HepG2 (cell line): ENCODE measurements around the gene LTA. TPM values are rescaled to one million over a fixed set of nuclear protein-coding genes. Genes with fewer than 3 reads are reported as not detected.
A peak's percentile ranks its signal among the peaks of the same experiment; 100 is the strongest.

ENCODE experiments used
- ATM ChIP-seq: fragments of 450-650 bp; IDR thresholded peaks from 2 replicates; pipeline ENCODE4 v1.7.1; 2017; ENCODE audit warnings: mild to moderate bottlenecking, borderline replicate concordance
- DPF2 ChIP-seq: sonication (generic); formaldehyde crosslinking; IDR thresholded peaks from 2 replicates; pipeline ENCODE4 v1.4.0; 2020; ENCODE audit warnings: mild to moderate bottlenecking, low read depth, missing genetic modification reagents, borderline replicate concordance
- EED ChIP-seq: sonication (generic); formaldehyde crosslinking; IDR thresholded peaks from 2 replicates; pipeline ENCODE4 v1.5.0; 2020; ENCODE audit warnings: mild to moderate bottlenecking, missing genetic modification reagents
- FOXK2 ChIP-seq: fragments of 450-650 bp; IDR thresholded peaks from 2 replicates; pipeline ENCODE4 v1.6.1; 2016
- IKZF4 ChIP-seq: sonication (generic); formaldehyde crosslinking; IDR thresholded peaks from 2 replicates; pipeline ENCODE4 v1.5.1; 2020; ENCODE audit warnings: borderline replicate concordance, mild to moderate bottlenecking, low read depth, missing genetic modification reagents; ENCODE audit errors: not compliant biosample characterization
- ISX ChIP-seq: sonication (generic); formaldehyde crosslinking; conservative IDR thresholded peaks from 2 replicates; pipeline ENCODE4 v1.5.0; 2020; ENCODE audit warnings: missing genetic modification reagents
- KDM2A ChIP-seq: sonication (generic); formaldehyde crosslinking; IDR thresholded peaks from 2 replicates; pipeline ENCODE4 v1.4.0; 2020; ENCODE audit warnings: low read depth, missing genetic modification reagents, borderline replicate concordance
- NFIC ChIP-seq: IDR thresholded peaks from 2 replicates; pipeline ENCODE4 v1.6.1; 2012; ENCODE audit warnings: mild to moderate bottlenecking, low read length, inconsistent platforms
- RFX3 ChIP-seq: IDR thresholded peaks from 2 replicates; pipeline ENCODE4 v1.6.1; 2016; ENCODE audit warnings: missing biosample characterization, missing genetic modification reagents
- SNAPC2 ChIP-seq: sonication (generic); formaldehyde crosslinking; IDR thresholded peaks from 2 replicates; pipeline ENCODE4 v1.8.1; 2022; ENCODE audit warnings: mild to moderate bottlenecking, missing genetic modification reagents
- SOX6 ChIP-seq, 2 experiments: fragments of 450-650 bp in 1 of 2; sonication (generic) in 1 of 2; formaldehyde crosslinking in 1 of 2; IDR thresholded peaks; 2 replicates each; pipeline versions ENCODE4 v1.4.0 to v1.6.1; 2017 to 2020; ENCODE audit warnings: antibody characterized with exemption in 1 of 2, mild to moderate bottlenecking in 1 of 2, missing genetic modification reagents in 1 of 2
- TBP ChIP-seq: sonication (generic); formaldehyde crosslinking; IDR thresholded peaks from 2 replicates; pipeline ENCODE4 v1.5.0; 2020; ENCODE audit warnings: missing genetic modification reagents
- TBX3 ChIP-seq: fragments of 450-650 bp; IDR thresholded peaks from 2 replicates; pipeline ENCODE4 v1.6.1; 2017; ENCODE audit warnings: antibody characterized with exemption, mild to moderate bottlenecking, inconsistent platforms, borderline replicate concordance
- ZC3H13 ChIP-seq: sonication (generic); formaldehyde crosslinking; IDR thresholded peaks from 2 replicates; pipeline ENCODE4 v1.8.1; 2023; ENCODE audit warnings: mild to moderate bottlenecking, missing genetic modification reagents, moderate library complexity
- ZNF124 ChIP-seq: sonication (generic); formaldehyde crosslinking; IDR thresholded peaks from 2 replicates; pipeline ENCODE4 v1.4.0; 2020; ENCODE audit warnings: missing genetic modification reagents
- ZNF205 ChIP-seq: IDR thresholded peaks from 2 replicates; pipeline ENCODE4 v1.6.1; 2018; ENCODE audit warnings: missing biosample characterization, missing genetic modification reagents
- ZNF234 ChIP-seq: sonication (generic); formaldehyde crosslinking; conservative IDR thresholded peaks from 2 replicates; pipeline ENCODE4 v1.5.1; 2020; ENCODE audit warnings: mild to moderate bottlenecking, missing genetic modification reagents
- ZNF3 ChIP-seq: IDR thresholded peaks from 2 replicates; pipeline ENCODE4 v1.7.0; 2017; ENCODE audit warnings: inconsistent platforms
- ZNF30 ChIP-seq: sonication (generic); formaldehyde crosslinking; IDR thresholded peaks from 2 replicates; pipeline ENCODE4 v1.5.0; 2020; ENCODE audit warnings: mild to moderate bottlenecking, missing genetic modification reagents
- ZNF333 ChIP-seq: sonication (generic); formaldehyde crosslinking; IDR thresholded peaks from 2 replicates; pipeline ENCODE4 v1.4.0; 2020; ENCODE audit warnings: mild to moderate bottlenecking, missing genetic modification reagents, borderline replicate concordance
- ZNF556 ChIP-seq: sonication (generic); formaldehyde crosslinking; IDR thresholded peaks from 2 replicates; pipeline ENCODE4 v1.4.0; 2020; ENCODE audit warnings: mild to moderate bottlenecking, missing genetic modification reagents, borderline replicate concordance
- ZNF790 ChIP-seq: sonication (generic); formaldehyde crosslinking; IDR thresholded peaks from 2 replicates; pipeline ENCODE4 v1.8.0; 2022; ENCODE audit warnings: missing genetic modification reagents, mild to moderate bottlenecking, borderline replicate concordance
- ZSCAN31 ChIP-seq: sonication (generic); formaldehyde crosslinking; IDR thresholded peaks from 2 replicates; pipeline ENCODE4 v1.5.0; 2020; ENCODE audit warnings: low read depth, mild to moderate bottlenecking, missing genetic modification reagents
- polyA plus RNA-seq, 8 experiments: library from polyadenylated mRNA; depleted of rRNA in 3 of 8; stranded (reverse) in 7 of 8; unstranded in 1 of 8; fragments of >200 nt; fragmentation: Illumina TruSeq in 4 of 8; extraction: Trizol in 4 of 8; gene quantifications; 2 replicates each; pipeline versions ENCODE4 v1.2.1 to v1.2.3, GENCODE V29; 2011 to 2016; ENCODE audit warnings: low read depth in 4 of 8, missing spikeins in 1 of 8, mixed read lengths in 1 of 8; ENCODE audit not compliant: insufficient read depth in 1 of 8
- total RNA-seq, 5 experiments: library from RNA; depleted of rRNA; stranded (reverse); fragments of >200 nt; fragmentation: Illumina TruSeq; extraction: Trizol; gene quantifications; 2 replicates each; pipeline ENCODE4 v1.2.3, GENCODE V29; 2016; ENCODE audit warnings: low read depth in 1 of 5
- TF ChIP-seq, protein P1 (sequence below): sonication (generic); formaldehyde crosslinking; IDR thresholded peaks from 2 replicates; pipeline ENCODE4 v1.5.0; 2020; ENCODE audit warnings: missing genetic modification reagents
- TF ChIP-seq, protein P2 (sequence below): sonication (generic); formaldehyde crosslinking; conservative IDR thresholded peaks from 2 replicates; pipeline ENCODE4 v1.8.0; 2022; ENCODE audit warnings: mild to moderate bottlenecking, moderate library complexity, missing genetic modification reagents
- TF ChIP-seq, protein P3 (sequence below): IDR thresholded peaks from 2 replicates; pipeline ENCODE4 v1.6.1; 2016
- TF ChIP-seq, protein P4 (sequence below): sonication (generic); formaldehyde crosslinking; IDR thresholded peaks from 2 replicates; pipeline ENCODE4 v1.8.0; 2022; ENCODE audit warnings: mild to moderate bottlenecking, missing genetic modification reagents; ENCODE audit not compliant: insufficient replicate concordance

LTA gene
- total and polyA plus RNA-seq, 2 of the 13 experiments (the other 11 are each of a cell fraction or from before 2014, with no cell fraction given), result 0.09 TPM; not detected in 1

DNA sequence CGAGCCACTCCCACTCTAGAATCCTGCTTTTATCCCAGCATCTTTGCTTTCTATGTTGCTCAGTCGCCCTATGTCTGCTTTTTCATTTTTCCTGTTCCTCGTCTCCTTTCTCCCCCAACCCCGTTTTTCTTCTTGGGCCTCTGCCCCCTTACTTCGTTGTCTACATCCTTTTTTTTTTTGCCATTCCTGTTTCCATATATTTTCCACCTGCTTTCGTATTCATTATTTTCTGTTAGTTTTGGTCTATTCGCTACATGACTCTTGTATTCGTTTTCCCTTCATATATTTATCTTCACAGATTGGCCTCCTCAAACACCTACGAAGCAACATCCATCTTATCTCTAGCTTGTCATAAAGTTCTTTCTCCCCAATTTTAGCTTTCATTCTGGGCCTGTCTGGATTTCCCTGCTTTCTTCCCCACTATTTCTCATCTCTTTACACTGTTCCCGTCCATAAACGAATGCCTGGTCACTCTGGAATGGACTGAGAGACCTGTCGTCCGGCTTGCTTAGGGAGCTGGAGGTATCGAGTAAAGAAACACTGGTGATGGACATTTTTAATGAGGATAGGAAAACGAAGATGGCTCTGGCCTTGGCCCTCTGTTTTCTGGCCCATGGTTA lies 49.3 kb downstream of the LTA start (continued):
- TF ChIP-seq, protein P1, sequence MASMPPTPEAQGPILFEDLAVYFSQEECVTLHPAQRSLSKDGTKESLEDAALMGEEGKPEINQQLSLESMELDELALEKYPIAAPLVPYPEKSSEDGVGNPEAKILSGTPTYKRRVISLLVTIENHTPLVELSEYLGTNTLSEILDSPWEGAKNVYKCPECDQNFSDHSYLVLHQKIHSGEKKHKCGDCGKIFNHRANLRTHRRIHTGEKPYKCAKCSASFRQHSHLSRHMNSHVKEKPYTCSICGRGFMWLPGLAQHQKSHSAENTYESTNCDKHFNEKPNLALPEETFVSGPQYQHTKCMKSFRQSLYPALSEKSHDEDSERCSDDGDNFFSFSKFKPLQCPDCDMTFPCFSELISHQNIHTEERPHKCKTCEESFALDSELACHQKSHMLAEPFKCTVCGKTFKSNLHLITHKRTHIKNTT (CRISPR knock-in tag), result no peak
- TF ChIP-seq FOXK2, result 0 out of 2 replicates have a peak, but pooled peaks have one; percentile 15
- TF ChIP-seq ISX, result 0 out of 2 replicates have a peak, but pooled peaks have one; percentile 40
- TF ChIP-seq ZNF333, result no peak; the same call in 1 of the 2 replicates
- TF ChIP-seq, protein P2, sequence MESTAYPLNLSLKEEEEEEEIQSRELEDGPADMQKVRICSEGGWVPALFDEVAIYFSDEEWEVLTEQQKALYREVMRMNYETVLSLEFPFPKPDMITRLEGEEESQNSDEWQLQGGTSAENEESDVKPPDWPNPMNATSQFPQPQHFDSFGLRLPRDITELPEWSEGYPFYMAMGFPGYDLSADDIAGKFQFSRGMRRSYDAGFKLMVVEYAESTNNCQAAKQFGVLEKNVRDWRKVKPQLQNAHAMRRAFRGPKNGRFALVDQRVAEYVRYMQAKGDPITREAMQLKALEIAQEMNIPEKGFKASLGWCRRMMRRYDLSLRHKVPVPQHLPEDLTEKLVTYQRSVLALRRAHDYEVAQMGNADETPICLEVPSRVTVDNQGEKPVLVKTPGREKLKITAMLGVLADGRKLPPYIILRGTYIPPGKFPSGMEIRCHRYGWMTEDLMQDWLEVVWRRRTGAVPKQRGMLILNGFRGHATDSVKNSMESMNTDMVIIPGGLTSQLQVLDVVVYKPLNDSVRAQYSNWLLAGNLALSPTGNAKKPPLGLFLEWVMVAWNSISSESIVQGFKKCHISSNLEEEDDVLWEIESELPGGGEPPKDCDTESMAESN (CRISPR knock-in tag), result no peak
- no peak for TF ChIP-seq RFX3
- no peak for TF ChIP-seq ZNF234 (CRISPR knock-in tag)
- TF ChIP-seq ZNF124 (CRISPR knock-in tag), result no peak
- no peak for TF ChIP-seq NFIC
- no peak for TF ChIP-seq SNAPC2
- TF ChIP-seq, protein P3, sequence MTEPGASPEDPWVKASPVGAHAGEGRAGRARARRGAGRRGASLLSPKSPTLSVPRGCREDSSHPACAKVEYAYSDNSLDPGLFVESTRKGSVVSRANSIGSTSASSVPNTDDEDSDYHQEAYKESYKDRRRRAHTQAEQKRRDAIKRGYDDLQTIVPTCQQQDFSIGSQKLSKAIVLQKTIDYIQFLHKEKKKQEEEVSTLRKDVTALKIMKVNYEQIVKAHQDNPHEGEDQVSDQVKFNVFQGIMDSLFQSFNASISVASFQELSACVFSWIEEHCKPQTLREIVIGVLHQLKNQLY (CRISPR knock-in tag), result no peak
- TF ChIP-seq, protein P4, sequence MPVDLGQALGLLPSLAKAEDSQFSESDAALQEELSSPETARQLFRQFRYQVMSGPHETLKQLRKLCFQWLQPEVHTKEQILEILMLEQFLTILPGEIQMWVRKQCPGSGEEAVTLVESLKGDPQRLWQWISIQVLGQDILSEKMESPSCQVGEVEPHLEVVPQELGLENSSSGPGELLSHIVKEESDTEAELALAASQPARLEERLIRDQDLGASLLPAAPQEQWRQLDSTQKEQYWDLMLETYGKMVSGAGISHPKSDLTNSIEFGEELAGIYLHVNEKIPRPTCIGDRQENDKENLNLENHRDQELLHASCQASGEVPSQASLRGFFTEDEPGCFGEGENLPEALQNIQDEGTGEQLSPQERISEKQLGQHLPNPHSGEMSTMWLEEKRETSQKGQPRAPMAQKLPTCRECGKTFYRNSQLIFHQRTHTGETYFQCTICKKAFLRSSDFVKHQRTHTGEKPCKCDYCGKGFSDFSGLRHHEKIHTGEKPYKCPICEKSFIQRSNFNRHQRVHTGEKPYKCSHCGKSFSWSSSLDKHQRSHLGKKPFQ (CRISPR knock-in tag), result no peak
- no peak for TF ChIP-seq ATM
- TF ChIP-seq SOX6 (IDR thresholded peaks at IDR 0.05), result no peak
- TF ChIP-seq SOX6 (CRISPR knock-in tag; IDR thresholded peaks at IDR 0.05), result no peak
- TF ChIP-seq ZNF30, result no peak
- TF ChIP-seq ZC3H13, result no peak
- TF ChIP-seq ZNF556 (CRISPR knock-in tag), result no peak
- TF ChIP-seq TBP (CRISPR knock-in tag), result no peak
- peak; percentile 4; the same call in 1 of the 2 replicates for TF ChIP-seq EED (CRISPR knock-in tag)
- no peak for TF ChIP-seq IKZF4 (CRISPR knock-in tag)
- no peak for TF ChIP-seq KDM2A
- TF ChIP-seq ZNF790, result no peak
- no peak for TF ChIP-seq TBX3
- TF ChIP-seq ZNF205 (CRISPR knock-in tag), result no peak
- TF ChIP-seq DPF2 (CRISPR knock-in tag), result no peak
- no peak for TF ChIP-seq ZNF3 (CRISPR knock-in tag)
- 0 out of 2 replicates have a peak, but pooled peaks have one; percentile 6 for TF ChIP-seq ZSCAN31
